H1 (cell line): Measurements from ENCODE around the gene MAP4K1.

Experiments used
- CEBPB ChIP-seq: IDR thresholded peaks from 2 replicates; pipeline ENCODE4 v1.6.1; 2012; ENCODE audit warnings: low read depth, low read length
- CTCF ChIP-seq, 3 experiments: IDR thresholded peaks; 1 replicate in 2 of 3; 2 replicates in 1 of 3; pipeline versions ENCODE4 v1.5.1 to v1.6.1; 2011; ENCODE audit warnings: low read length in 3 of 3, mild to moderate bottlenecking in 3 of 3, inconsistent platforms in 2 of 3, low read depth in 1 of 3, moderate library complexity in 1 of 3; ENCODE audit not compliant: insufficient read depth in 1 of 3; ENCODE audit errors: control extremely low read depth in 1 of 3
- EP300 ChIP-seq, 2 experiments: IDR thresholded peaks; 1 replicate in 1 of 2; 2 replicates in 1 of 2; pipeline ENCODE4 v1.6.1; 2011 to 2012; ENCODE audit warnings: low read depth in 2 of 2, low read length in 2 of 2, mild to moderate bottlenecking in 2 of 2, borderline replicate concordance in 1 of 2, inconsistent platforms in 1 of 2, moderate library complexity in 1 of 2
- KDM1A ChIP-seq: fragments of 200-600, 300-600 bp; sonication (generic); IDR thresholded peaks from 2 replicates; pipeline ENCODE4 v1.7.1; 2016; ENCODE audit warnings: mild to moderate bottlenecking, low read length, borderline replicate concordance
- MAX ChIP-seq: IDR thresholded peaks from 2 replicates; pipeline ENCODE4 v1.6.1; 2012; ENCODE audit warnings: inconsistent platforms
- PHF8 ChIP-seq: fragments of 200-600 bp; sonication (generic); conservative IDR thresholded peaks from 2 replicates; pipeline ENCODE4 v1.7.1; 2012; ENCODE audit warnings: low read depth, mild to moderate bottlenecking, inconsistent platforms, low read length, moderate library complexity
- POLR2A ChIP-seq, 2 experiments: IDR thresholded peaks; 1 replicate in 1 of 2; 2 replicates in 1 of 2; pipeline ENCODE4 v1.6.1; 2011; ENCODE audit warnings: low read depth in 2 of 2, low read length in 2 of 2, mild to moderate bottlenecking in 2 of 2; ENCODE audit errors: control extremely low read depth in 1 of 2
- SIN3A ChIP-seq, 2 experiments: IDR thresholded peaks in 1 of 2; conservative IDR thresholded peaks in 1 of 2; 2 replicates each; pipeline ENCODE4 v1.6.1; 2011 to 2012; ENCODE audit warnings: low read length in 2 of 2, improper control_type of control experiment in 1 of 2, low read depth in 1 of 2, mild to moderate bottlenecking in 1 of 2
- SUZ12 ChIP-seq: fragments of 200-600 bp; sonication (generic); IDR thresholded peaks from 2 replicates; pipeline ENCODE4 v1.6.1; 2012; ENCODE audit warnings: mild to moderate bottlenecking, inconsistent platforms, low read length, moderate library complexity, mixed read lengths
- USF2 ChIP-seq: IDR thresholded peaks from 2 replicates; pipeline ENCODE4 v1.6.1; 2011; ENCODE audit warnings: low read length, improper control_type of control experiment
- YY1 ChIP-seq: IDR thresholded peaks from 2 replicates; pipeline ENCODE4 v1.6.1; 2011; ENCODE audit warnings: low read depth, mild to moderate bottlenecking, low read length

GRCh38 chr19:38542040-38542439, 75.7 kb downstream of the MAP4K1 start:
- TF ChIP-seq CEBPB, result no peak
- TF ChIP-seq SUZ12, result no peak
- TF ChIP-seq EP300 (IDR thresholded peaks at IDR 0.05; ENCODE audit: borderline replicate concordance in 1 of 2, low read depth in 2 of 2, low read length in 2 of 2), result no peak
- TF ChIP-seq MAX, result no peak
- no peak for TF ChIP-seq PHF8
- TF ChIP-seq USF2, result no peak
- no peak for TF ChIP-seq KDM1A
- TF ChIP-seq POLR2A (IDR thresholded peaks at IDR 0.05; ENCODE audit: control extremely low read depth in 1 of 2, low read depth in 2 of 2, low read length in 2 of 2), result no peak
- no peak for TF ChIP-seq CTCF (IDR thresholded peaks at IDR 0.05; ENCODE audit: control extremely low read depth in 1 of 3, insufficient read depth in 1 of 3, low read depth in 1 of 3, low read length in 3 of 3)
- TF ChIP-seq YY1, result no peak
- no peak for TF ChIP-seq SIN3A (conservative IDR thresholded peaks at IDR 0.05 in 1 of 2, IDR thresholded peaks at IDR 0.05 in 1 of 2; ENCODE audit: low read depth in 1 of 2, low read length in 2 of 2)
